ENCODE results near the gene FLRT2.

Gene FLRT2

DNA sequence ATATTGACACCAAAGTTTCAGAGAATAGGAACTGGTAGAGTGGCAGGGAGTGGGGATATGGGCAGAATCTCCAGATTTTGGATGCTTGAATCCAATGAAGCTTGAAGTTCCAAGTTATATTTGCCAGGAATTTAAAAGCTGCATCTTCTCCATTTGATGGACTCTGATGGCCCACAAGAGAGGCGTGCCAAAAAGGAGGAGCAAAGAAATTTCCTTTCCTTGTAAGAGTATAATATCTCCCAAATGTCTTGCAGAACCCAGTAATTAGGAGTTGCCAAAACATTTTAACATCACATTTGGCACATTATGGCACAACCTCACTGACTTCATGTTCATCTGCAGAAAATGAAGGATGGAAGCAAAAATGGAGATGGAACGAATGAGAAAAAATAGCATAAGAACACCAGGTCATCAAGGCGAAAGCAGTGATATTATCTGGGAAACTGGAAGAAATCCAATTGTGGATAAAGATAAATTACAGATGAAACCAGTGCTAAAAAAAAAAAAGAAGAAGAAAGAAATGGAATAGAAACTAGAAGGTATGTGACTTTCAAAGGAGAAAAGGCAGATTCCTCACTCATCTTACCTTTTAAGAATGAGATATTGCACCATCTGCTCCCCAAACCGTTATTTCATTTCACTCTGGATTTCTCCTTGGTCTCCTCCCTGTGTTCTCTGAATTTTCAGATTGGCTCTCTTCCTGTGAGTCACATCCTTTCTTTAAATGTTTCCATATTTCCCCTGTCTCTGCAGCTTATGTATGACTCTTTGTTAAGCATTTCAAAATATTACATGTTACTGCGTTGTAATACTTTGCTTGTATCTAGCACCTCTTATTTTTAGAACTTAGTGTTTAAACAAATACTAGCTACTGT, 13.5 kb upstream of the FLRT2 start:
- Histone ChIP-seq H3K27me3 (replicated peaks) (no peaks in the 10 kb centered on the region), H3K27ac (peak overlapping the region; percentile 50), H3K4me3 (ENCODE audit: low read depth, low read length) (no peak overlapping the region), H3K36me3 (replicated peaks) (no peaks in the 10 kb centered on the region)
- TF ChIP-seq, protein P1, sequence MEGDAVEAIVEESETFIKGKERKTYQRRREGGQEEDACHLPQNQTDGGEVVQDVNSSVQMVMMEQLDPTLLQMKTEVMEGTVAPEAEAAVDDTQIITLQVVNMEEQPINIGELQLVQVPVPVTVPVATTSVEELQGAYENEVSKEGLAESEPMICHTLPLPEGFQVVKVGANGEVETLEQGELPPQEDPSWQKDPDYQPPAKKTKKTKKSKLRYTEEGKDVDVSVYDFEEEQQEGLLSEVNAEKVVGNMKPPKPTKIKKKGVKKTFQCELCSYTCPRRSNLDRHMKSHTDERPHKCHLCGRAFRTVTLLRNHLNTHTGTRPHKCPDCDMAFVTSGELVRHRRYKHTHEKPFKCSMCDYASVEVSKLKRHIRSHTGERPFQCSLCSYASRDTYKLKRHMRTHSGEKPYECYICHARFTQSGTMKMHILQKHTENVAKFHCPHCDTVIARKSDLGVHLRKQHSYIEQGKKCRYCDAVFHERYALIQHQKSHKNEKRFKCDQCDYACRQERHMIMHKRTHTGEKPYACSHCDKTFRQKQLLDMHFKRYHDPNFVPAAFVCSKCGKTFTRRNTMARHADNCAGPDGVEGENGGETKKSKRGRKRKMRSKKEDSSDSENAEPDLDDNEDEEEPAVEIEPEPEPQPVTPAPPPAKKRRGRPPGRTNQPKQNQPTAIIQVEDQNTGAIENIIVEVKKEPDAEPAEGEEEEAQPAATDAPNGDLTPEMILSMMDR (IDR thresholded peaks at IDR 0.05; ENCODE audit: low read depth, low read length, missing control alignments), result no peak
- in situ Hi-C loops (cut with HindIII; ENCODE audit: low pct_ligation_motif_present, low sequenced_read_pairs), result no loop called here
- DNase-seq, result peak; percentile 55

DNA sequence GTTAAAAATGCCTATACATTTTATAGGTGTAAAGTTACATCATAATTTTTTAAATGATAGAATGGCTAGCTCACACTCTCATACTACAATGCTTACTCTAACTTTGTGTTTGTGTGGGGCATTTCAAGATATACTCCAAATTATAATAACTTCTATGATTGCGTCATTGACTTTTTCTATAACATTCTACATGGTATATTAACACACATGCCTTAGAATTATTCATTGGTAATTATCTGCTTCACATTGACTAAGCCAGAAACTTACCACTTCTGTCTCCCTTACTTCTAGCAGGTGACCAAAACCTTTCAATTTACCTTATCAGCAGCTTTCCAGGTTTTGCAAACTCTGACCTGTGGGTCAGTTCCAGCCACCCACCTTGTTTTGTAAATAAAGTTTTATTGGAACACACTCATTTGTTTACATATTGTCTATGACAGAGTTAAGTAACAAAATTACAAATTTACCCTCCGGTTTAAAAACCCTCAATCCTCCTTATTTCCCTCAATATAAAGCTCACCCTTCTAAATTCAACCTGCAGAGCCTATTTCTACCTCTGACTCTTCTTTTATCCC, 12.7 kb upstream of the FLRT2 start:
- H3K36me3 ChIP-seq (replicated peaks), result no peaks in the 10 kb centered on the region
- no peak overlapping the region for H3K4me3 ChIP-seq (ENCODE audit: low read depth, low read length)
- TF ChIP-seq, protein P1 (IDR thresholded peaks at IDR 0.05; ENCODE audit: low read depth, low read length, missing control alignments), result no peak
- DNase-seq, result no peak
- H3K27ac ChIP-seq, result peak overlapping the region; percentile 50
- no peaks in the 10 kb centered on the region for H3K27me3 ChIP-seq (replicated peaks)
- in situ Hi-C loops (cut with HindIII; ENCODE audit: low pct_ligation_motif_present, low sequenced_read_pairs), result no loop called here

DNA sequence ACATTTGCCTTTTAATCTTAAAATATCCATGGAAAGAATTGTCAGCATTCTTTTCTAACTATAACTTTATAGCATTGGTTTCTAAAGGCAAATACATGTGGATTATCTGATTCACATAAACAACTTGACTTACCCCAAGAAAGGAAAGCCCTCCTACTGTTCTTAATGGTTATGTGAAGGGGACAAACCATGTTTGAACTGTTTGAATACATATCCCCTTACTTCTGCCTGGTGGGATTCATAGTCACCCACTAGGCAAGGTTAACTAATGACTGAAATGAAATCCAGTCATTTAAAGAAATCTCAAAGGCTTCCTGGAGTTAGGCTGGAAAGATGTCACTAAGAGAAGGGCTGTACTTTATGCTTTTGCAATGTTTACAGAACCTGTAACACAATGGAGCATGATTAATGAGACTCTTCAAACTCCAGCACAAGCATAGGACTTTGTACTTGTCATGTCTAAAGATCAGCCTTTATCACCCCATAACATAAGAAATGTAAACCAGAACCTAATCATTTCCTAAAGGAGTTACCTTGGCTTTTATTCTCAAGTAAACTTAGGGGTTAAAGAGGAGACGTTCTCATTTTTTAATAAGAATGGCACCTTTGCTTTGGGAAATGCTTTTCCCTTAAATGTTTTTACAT, 10.2 kb upstream of the FLRT2 start:
- no peak for DNase-seq
- Histone ChIP-seq H3K36me3 (replicated peaks) (no peaks in the 10 kb centered on the region), H3K4me3 (ENCODE audit: low read depth, low read length) (no peak overlapping the region), H3K27ac (no peak overlapping the region), H3K27me3 (replicated peaks) (no peaks in the 10 kb centered on the region)
- TF ChIP-seq, protein P1 (IDR thresholded peaks at IDR 0.05; ENCODE audit: low read depth, low read length, missing control alignments), result no peak
- in situ Hi-C loops (cut with HindIII; ENCODE audit: low pct_ligation_motif_present, low sequenced_read_pairs), result no loop called here

DNA sequence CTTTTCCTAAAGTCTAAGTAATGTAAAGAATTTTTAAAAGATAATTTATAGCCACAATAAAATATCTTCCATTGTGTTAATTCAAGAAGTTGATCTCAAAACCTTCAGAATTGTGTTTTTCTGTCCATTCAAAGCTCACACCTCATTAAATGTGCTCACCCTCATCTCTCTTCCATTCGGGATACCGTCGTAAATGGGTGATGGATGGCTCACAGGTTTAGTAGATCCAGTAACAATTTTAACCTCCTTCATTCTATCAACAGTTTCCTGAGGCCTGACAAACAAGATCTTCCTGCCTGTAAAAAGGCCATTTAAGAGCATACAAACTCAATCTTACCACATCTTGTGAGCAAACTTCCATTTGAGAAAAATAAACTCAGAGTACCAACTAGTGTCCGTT, 9.4 kb upstream of the FLRT2 start:
- no peak for DNase-seq
- H3K36me3 ChIP-seq (replicated peaks), result no peaks in the 10 kb centered on the region
- H3K27me3 ChIP-seq (replicated peaks), result no peaks in the 10 kb centered on the region
- no peak overlapping the region for H3K27ac ChIP-seq
- TF ChIP-seq, protein P1 (IDR thresholded peaks at IDR 0.05; ENCODE audit: low read depth, low read length, missing control alignments), result no peak
- no peak overlapping the region for H3K4me3 ChIP-seq (ENCODE audit: low read depth, low read length)
- in situ Hi-C loops (cut with HindIII; ENCODE audit: low pct_ligation_motif_present, low sequenced_read_pairs), result no loop called here

DNA sequence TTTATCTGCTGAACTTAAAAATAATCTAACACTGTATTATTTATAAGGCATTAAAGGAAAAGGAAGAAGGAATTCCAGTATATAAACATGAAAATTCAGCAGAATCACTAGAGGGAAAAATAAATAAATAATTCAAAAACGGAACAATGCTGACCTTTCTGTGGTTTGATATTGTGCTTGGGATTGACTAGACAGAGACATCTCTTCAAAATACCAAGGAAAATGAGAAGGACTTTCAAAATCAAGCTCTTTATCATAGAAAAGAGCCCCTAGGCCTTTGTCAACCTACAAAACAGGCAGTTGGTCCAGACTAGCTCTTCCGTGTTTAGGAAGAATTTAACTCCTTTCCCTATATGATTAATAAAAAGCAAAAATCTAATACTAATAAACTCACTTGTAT, 6.3 kb upstream of the FLRT2 start:
- H3K4me3 ChIP-seq (ENCODE audit: low read depth, low read length), result no peak overlapping the region
- no peak for DNase-seq
- no peak overlapping the region for H3K27ac ChIP-seq
- TF ChIP-seq, protein P1 (IDR thresholded peaks at IDR 0.05; ENCODE audit: low read depth, low read length, missing control alignments), result no peak
- in situ Hi-C loops (cut with HindIII; ENCODE audit: low pct_ligation_motif_present, low sequenced_read_pairs), result no loop called here
- no peaks in the 10 kb centered on the region for H3K27me3 ChIP-seq (replicated peaks)
- H3K36me3 ChIP-seq (replicated peaks), result no peaks in the 10 kb centered on the region

All from brain microvascular endothelial cell (primary cell).